UCSD-AML1 (cell line): ENCODE results near the gene KISS1.

Experiments used
- DNase-seq: peaks from one replicate; lab custom pipeline; 2025; ENCODE audit not compliant: unreplicated experiment; lab: John Stamatoyannopoulos, UW

The KISS1 gene

GRCh38 chr1:204218552-204218951 is 22.3 kb upstream of the KISS1 start:
- no peak for DNase-seq

GRCh38 chr1:204217648-204218000 is 21.3 kb upstream of the KISS1 start:
- DNase-seq, result no peak

- no peak for DNase-seq
These were observed 20.8 kb upstream of the KISS1 start for GRCh38 chr1:204216880-204217647.

- DNase-seq, result no peak
These were observed 19.9 kb upstream of the KISS1 start for GRCh38 chr1:204216236-204216635.

GRCh38 chr1:204213668-204214662 is 17.7 kb upstream of the KISS1 start, which contains the start of gene GOLT1A:
GOLT1A (minus strand) TSS chr1:204213988; CDS start chr1:204213906, 82 bp downstream.
- peak; percentile 67 for DNase-seq

- no peak for DNase-seq
These were observed 16.4 kb upstream of the KISS1 start for GRCh38 chr1:204212715-204213114.

GRCh38 chr1:204211046-204211445 is 14.8 kb upstream of the KISS1 start:
- no peak for DNase-seq

GRCh38 chr1:204207136-204207616 is 10.9 kb upstream of the KISS1 start:
- DNase-seq, result peak; percentile 53

GRCh38 chr1:204206121-204206520 is 9.8 kb upstream of the KISS1 start:
- no peak for DNase-seq

GRCh38 chr1:204205486-204205885 is 9.2 kb upstream of the KISS1 start:
- no peak for DNase-seq

GRCh38 chr1:204204944-204205343 is 8.7 kb upstream of the KISS1 start:
- DNase-seq, result no peak

- no peak for DNase-seq
These were observed 7.0 kb upstream of the KISS1 start for GRCh38 chr1:204203206-204203767.

GRCh38 chr1:204202481-204202880 is 6.2 kb upstream of the KISS1 start:
- DNase-seq, result no peak

- DNase-seq, result no peak
These were observed 5.2 kb upstream of the KISS1 start for GRCh38 chr1:204201348-204202040.

- no peak for DNase-seq
These were observed 3.3 kb upstream of the KISS1 start for GRCh38 chr1:204199579-204199978.

- no peak for DNase-seq
These were observed 2.4 kb upstream of the KISS1 start for GRCh38 chr1:204198348-204199340.

- no peak for DNase-seq
These were observed 777 bp upstream of the KISS1 start for GRCh38 chr1:204197068-204197467.

- DNase-seq, result peak; percentile 47
These were observed 1.5 kb downstream of the KISS1 start for GRCh38 chr1:204194771-204195170.

GRCh38 chr1:204194080-204194479 is 2.2 kb downstream of the KISS1 start:
- no peak for DNase-seq
